HG03108 (cell line): ENCODE results near the gene NARF.
A peak's percentile ranks its signal among the peaks of the same experiment; 100 is the strongest.
"Not testable (repeated sequence)": the region's sequence is repeated elsewhere in the genome, so short reads cannot be mapped to it uniquely, and the experiment has no call there.

ENCODE experiments used
- ATAC-seq: cut with Tn5 transposase; IDR thresholded peaks from one replicate; pipeline ENCODE4 v1.9.1; 2021; ENCODE audit warnings: moderate library complexity; ENCODE audit not compliant: unreplicated experiment

The NARF gene

GRCh38 chr17:82496529-82497434 is 38.2 kb downstream of the NARF start:
- peak; percentile 57 for ATAC-seq

GRCh38 chr17:82497483-82498405 is 39.2 kb downstream of the NARF start:
- ATAC-seq, result peak; percentile 12

GRCh38 chr17:82502207-82502606 is 43.7 kb downstream of the NARF start:
- no peak for ATAC-seq

- ATAC-seq, result no peak
Measured at GRCh38 chr17:82503094-82503727, 44.7 kb downstream of the NARF start.

- ATAC-seq, result no peak
Measured at GRCh38 chr17:82503728-82504308, 45.3 kb downstream of the NARF start.

- ATAC-seq, result no peak
Measured at GRCh38 chr17:82505296-82505695, 46.8 kb downstream of the NARF start.

- ATAC-seq, result peak; percentile 92
Measured at GRCh38 chr17:82506402-82506801, 47.9 kb downstream of the NARF start.

GRCh38 chr17:82507631-82508175 is 49.2 kb downstream of the NARF start:
- no peak for ATAC-seq

GRCh38 chr17:82511642-82512041 is 53.1 kb downstream of the NARF start:
- not testable (repeated sequence) for ATAC-seq

GRCh38 chr17:82513864-82514263 is 55.3 kb downstream of the NARF start:
- ATAC-seq, result not testable (repeated sequence)

- ATAC-seq, result no peak
Measured at GRCh38 chr17:82517230-82517865, 58.8 kb downstream of the NARF start.

GRCh38 chr17:82518826-82519810 is 60.6 kb downstream of the NARF start, which contains the start of gene FOXK2:
TSS of gene FOXK2 (plus strand) at chr17:82519732. CDS start at chr17:82519889, 157 bp downstream.
- ATAC-seq, result peak; percentile 95

- ATAC-seq, result no peak
Measured at GRCh38 chr17:82519971-82520903, 61.7 kb downstream of the NARF start.

- ATAC-seq, result no peak
Measured at GRCh38 chr17:82524540-82524939, 66.0 kb downstream of the NARF start.

GRCh38 chr17:82525712-82526111 is 67.2 kb downstream of the NARF start:
- no peak for ATAC-seq

- no peak for ATAC-seq
Measured at GRCh38 chr17:82527898-82528297, 69.4 kb downstream of the NARF start.

- no peak for ATAC-seq
Measured at GRCh38 chr17:82528484-82529265, 70.1 kb downstream of the NARF start.
